Fibroblast of lung (primary cell): Measurements from ENCODE around the gene OSBPL6. TPM values are rescaled to one million over a fixed set of nuclear protein-coding genes. Genes with fewer than 3 reads are reported as not detected.

Experiments
- DNase-seq, 2 donors: peaks; one replicate each; pipeline versions ENCODE4 v3.0.0 to v3.0.0-alpha.2; 2010; ENCODE audit warnings: low read depth in 2 of 2
- H2AFZ ChIP-seq: 2 replicates; pipeline ENCODE4 v1.5.1; 2012; ENCODE audit warnings: low read length, control low read depth, inconsistent platforms
- H3K27ac ChIP-seq: 2 replicates; pipeline ENCODE4 v1.5.1; 2011; ENCODE audit warnings: low read length, control low read depth; ENCODE audit not compliant: insufficient read depth
- H3K27me3 ChIP-seq: 2 replicates; pipeline ENCODE4 v1.5.1; 2011; ENCODE audit warnings: mild to moderate bottlenecking, low read length; ENCODE audit not compliant: control insufficient read depth, insufficient read depth
- H3K36me3 ChIP-seq: 2 replicates; pipeline ENCODE4 v1.5.1; 2011; ENCODE audit warnings: low read length; ENCODE audit not compliant: control insufficient read depth, insufficient read depth
- H3K4me1 ChIP-seq: 2 replicates; pipeline ENCODE4 v1.5.1; 2011; ENCODE audit warnings: low read length; ENCODE audit not compliant: control insufficient read depth, insufficient read depth; ENCODE audit errors: extremely low read depth
- H3K4me2 ChIP-seq: 2 replicates; pipeline ENCODE4 v1.5.1; 2011; ENCODE audit warnings: low read length, control low read depth; ENCODE audit not compliant: insufficient read depth; ENCODE audit errors: extremely low read depth
- H3K4me3 ChIP-seq, 4 experiments: fragments of 200-600 bp in 1 of 4; sonication (generic) in 1 of 4; replicated peaks in 1 of 4; 2 replicates each; pipeline ENCODE4 v1.5.1; 2011 to 2016; ENCODE audit warnings: low read length in 4 of 4, low read depth in 3 of 4, mild to moderate bottlenecking in 3 of 4, control low read depth in 2 of 4, inconsistent platforms in 1 of 4, mixed read lengths in 1 of 4; ENCODE audit not compliant: insufficient read depth in 1 of 4; ENCODE audit errors: control extremely low read depth in 1 of 4
- H3K79me2 ChIP-seq: 2 replicates; pipeline ENCODE4 v1.5.1; 2012; ENCODE audit warnings: mild to moderate bottlenecking, low read length, inconsistent platforms; ENCODE audit not compliant: control insufficient read depth, insufficient read depth
- H3K9ac ChIP-seq: 2 replicates; pipeline ENCODE4 v1.5.1; 2011; ENCODE audit warnings: mild to moderate bottlenecking, low read length, control low read depth; ENCODE audit not compliant: insufficient read depth
- H3K9me3 ChIP-seq: 2 replicates; pipeline ENCODE4 v1.5.1; 2012; ENCODE audit warnings: low read depth, low read length; ENCODE audit not compliant: control insufficient read depth, insufficient read depth
- H4K20me1 ChIP-seq: 2 replicates; pipeline ENCODE4 v1.5.1; 2011; ENCODE audit warnings: low read length; ENCODE audit not compliant: control insufficient read depth, insufficient read depth; ENCODE audit errors: extremely low read depth
- CTCF ChIP-seq, 2 donors: IDR thresholded peaks in 1 of 2; conservative IDR thresholded peaks in 1 of 2; 1 replicate in 1 of 2; 2 replicates in 1 of 2; pipeline ENCODE4 v1.5.1; 2011 to 2012; ENCODE audit warnings: low read length in 2 of 2, control low read depth in 1 of 2, inconsistent platforms in 1 of 2, low read depth in 1 of 2, mild to moderate bottlenecking in 1 of 2
- EZH2 ChIP-seq: IDR thresholded peaks from 2 replicates; pipeline ENCODE4 v1.5.1; 2012; ENCODE audit warnings: low read length, control low read depth, mild to moderate bottlenecking; ENCODE audit errors: missing control alignments
- polyA plus RNA-seq, 2 donors: library from polyadenylated mRNA; depleted of rRNA in 1 of 2; stranded (reverse) in 1 of 2; unstranded in 1 of 2; fragments of >200 nt; gene quantifications; 2 replicates each; pipeline ENCODE4 v1.2.1, GENCODE V29; 2011 to 2012; ENCODE audit warnings: missing spikeins in 1 of 2
- total RNA-seq: library from RNA; depleted of rRNA; stranded (reverse); fragments of >200 nt; gene quantifications from 2 replicates; pipeline ENCODE4 v1.2.1, GENCODE V29; 2014

Gene OSBPL6
- total and polyA plus RNA-seq, 2 donors (not counting 1 experiment from before 2014, with no cell fraction given), result 1.0 to 5.3 TPM

GRCh38 chr2:178377046-178377445, 182.7 kb downstream of the OSBPL6 start:
- no peak for DNase-seq
- no peaks in the 10 kb centered on the region for H3K36me3 ChIP-seq
- no peak overlapping the region for H3K27ac ChIP-seq
- no peaks in the 10 kb centered on the region for H3K4me1 ChIP-seq
- no peak overlapping the region for H3K4me3 ChIP-seq
- H4K20me1 ChIP-seq, result no peaks in the 10 kb centered on the region
- no peak overlapping the region for H3K9ac ChIP-seq
- H3K27me3 ChIP-seq, result no peaks in the 10 kb centered on the region
- no peak overlapping the region for H3K4me2 ChIP-seq
- H2AFZ ChIP-seq, result no peak overlapping the region
- no peaks in the 10 kb centered on the region for H3K9me3 ChIP-seq
- TF ChIP-seq EZH2 (no peak), CTCF (conservative IDR thresholded peaks at IDR 0.05 in 1 of 2, IDR thresholded peaks at IDR 0.05 in 1 of 2; ENCODE audit: low read depth in 1 of 2, low read length in 2 of 2) (no peak)
- H3K79me2 ChIP-seq, result no peaks in the 10 kb centered on the region

GRCh38 chr2:178379162-178380004, 185.1 kb downstream of the OSBPL6 start:
- Histone ChIP-seq H4K20me1 (no peaks in the 10 kb centered on the region), H3K4me3 (no peak overlapping the region), H3K27me3 (no peaks in the 10 kb centered on the region), H3K9me3 (no peaks in the 10 kb centered on the region), H3K9ac (no peak overlapping the region), H3K4me1 (no peaks in the 10 kb centered on the region), H3K36me3 (no peaks in the 10 kb centered on the region), H2AFZ (no peak overlapping the region), H3K79me2 (no peaks in the 10 kb centered on the region), H3K4me2 (no peak overlapping the region), H3K27ac (no peak overlapping the region)
- no peak for DNase-seq
- TF ChIP-seq CTCF (conservative IDR thresholded peaks at IDR 0.05 in 1 of 2, IDR thresholded peaks at IDR 0.05 in 1 of 2; ENCODE audit: low read depth in 1 of 2, low read length in 2 of 2) (no peak), EZH2 (no peak)

DNA sequence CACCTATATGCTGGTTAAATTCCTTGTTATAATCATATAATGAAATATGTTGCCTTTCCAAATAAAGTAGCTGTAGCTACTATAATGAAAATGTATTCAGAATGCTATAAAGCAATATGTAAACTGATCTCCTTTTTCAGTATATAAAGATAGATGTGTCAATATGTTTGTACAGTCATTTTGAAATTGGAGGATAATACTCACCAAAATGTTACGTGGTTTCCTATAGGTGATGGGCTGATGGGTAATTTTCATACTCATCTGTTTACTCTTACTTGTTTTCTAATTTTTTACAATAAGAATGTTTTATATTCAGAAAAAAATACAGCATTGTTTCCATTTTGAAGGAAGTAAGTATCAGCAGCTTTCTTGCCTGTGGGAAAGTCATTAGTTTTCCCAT, 186.5 kb downstream of the OSBPL6 start:
- Histone ChIP-seq H3K9ac (no peak overlapping the region), H3K27ac (no peak overlapping the region), H3K27me3 (no peaks in the 10 kb centered on the region), H4K20me1 (no peaks in the 10 kb centered on the region), H3K36me3 (no peaks in the 10 kb centered on the region), H3K79me2 (no peaks in the 10 kb centered on the region), H2AFZ (no peak overlapping the region), H3K4me2 (no peak overlapping the region), H3K4me1 (no peaks in the 10 kb centered on the region), H3K4me3 (no peak overlapping the region), H3K9me3 (no peaks in the 10 kb centered on the region)
- no peak for DNase-seq
- TF ChIP-seq CTCF (conservative IDR thresholded peaks at IDR 0.05 in 1 of 2, IDR thresholded peaks at IDR 0.05 in 1 of 2; ENCODE audit: low read depth in 1 of 2, low read length in 2 of 2) (no peak), EZH2 (no peak)
